Caco-2 (cell line): Measurements from ENCODE around the gene ZFAND6. TPM values are rescaled to one million over a fixed set of nuclear protein-coding genes. Genes with fewer than 3 reads are reported as not detected.

Source experiments
- BruUV-seq: library from RNA; stranded (reverse); fragments of 400-500 nt; replicated peaks from 2 replicates; lab custom pipeline; 2021; lab: Mats Ljungman, UMichigan
- CTCF ChIA-PET: fragments of 300-600 bp; sonication (Branson Sonifier 250); formaldehyde crosslinking; loops from one replicate; lab custom pipeline; 2022; ENCODE audit warnings: antibody characterized with exemption; lab: Charles Lee
- POLR2A ChIA-PET: fragments of 300-600 bp; sonication (Branson Sonifier 250); formaldehyde crosslinking; loops from one replicate; lab custom pipeline; 2022; ENCODE audit warnings: antibody characterized with exemption; lab: Charles Lee
- DNase-seq, 2 experiments: peaks; one replicate each; pipeline versions ENCODE4 v3.0.0 to v3.0.0-alpha.2; 2020 to 2022
- H3K27me3 ChIP-seq: replicated peaks from 2 replicates; pipeline ENCODE4 v1.6.0; 2011; ENCODE audit warnings: low read length; ENCODE audit not compliant: control insufficient read depth, insufficient read depth
- H3K36me3 ChIP-seq: 2 replicates; pipeline ENCODE4 v1.5.1; 2011; ENCODE audit warnings: low read length; ENCODE audit not compliant: control insufficient read depth, insufficient read depth
- H3K4me1 ChIP-seq: fragments of 250-450 bp; sonication (Bioruptor Pico); 2 replicates; pipeline ENCODE4 v1.5.1; 2020; ENCODE audit warnings: mild to moderate bottlenecking
- H3K4me3 ChIP-seq: 2 replicates; pipeline ENCODE4 v1.5.1; 2011; ENCODE audit warnings: low read depth, mild to moderate bottlenecking, control low read depth, low read length
- H3K9me3 ChIP-seq: fragments of 250-450 bp; sonication (Bioruptor Pico); 2 replicates; pipeline ENCODE4 v1.5.1; 2020; ENCODE audit warnings: mild to moderate bottlenecking, moderate library complexity
- H3K27ac Mint-ChIP-seq: one replicate; pipeline ENCODE4 v1.8.0; 2022; ENCODE audit warnings: mixed read lengths; ENCODE audit not compliant: unreplicated experiment
- H3K27me3 Mint-ChIP-seq: one replicate; pipeline ENCODE4 v1.8.0; 2022; ENCODE audit warnings: mixed read lengths; ENCODE audit not compliant: insufficient read depth, unreplicated experiment
- H3K36me3 Mint-ChIP-seq: one replicate; pipeline ENCODE4 v1.8.0; 2022; ENCODE audit warnings: mild to moderate bottlenecking, mixed read lengths; ENCODE audit not compliant: insufficient read depth, unreplicated experiment
- H3K4me1 Mint-ChIP-seq: one replicate; pipeline ENCODE4 v1.8.0; 2022; ENCODE audit warnings: low read depth, mixed read lengths; ENCODE audit not compliant: unreplicated experiment
- H3K4me3 Mint-ChIP-seq: one replicate; pipeline ENCODE4 v1.8.0; 2022; ENCODE audit warnings: mild to moderate bottlenecking, moderate library complexity, mixed read lengths; ENCODE audit not compliant: unreplicated experiment
- H3K9me3 Mint-ChIP-seq: one replicate; pipeline ENCODE4 v1.8.0; 2022; ENCODE audit warnings: mixed read lengths; ENCODE audit not compliant: unreplicated experiment
- intact Hi-C: fragments of 100-400 bp; cut with micrococcal nuclease; formaldehyde crosslinking; loops from one replicate; pipeline ENCODE4 v1.10.0; 2022; ENCODE audit not compliant: unreplicated experiment
- total RNA-seq: library from RNA; stranded (reverse); gene quantifications from 2 replicates; pipeline ENCODE4 v1.2.3, GENCODE V29; 2022
- TF ChIP-seq, protein P1 (sequence below), 2 experiments: fragments of 200-600 bp in 1 of 2; IDR thresholded peaks; 1 replicate in 1 of 2; 2 replicates in 1 of 2; pipeline versions ENCODE4 v1.5.1 to v1.8.0; 2011 to 2022; ENCODE audit warnings: antibody characterized with exemption in 1 of 2, control low read depth in 1 of 2, inconsistent platforms in 1 of 2, low read depth in 1 of 2, low read length in 1 of 2, mild to moderate bottlenecking in 1 of 2, moderate library complexity in 1 of 2; ENCODE audit not compliant: insufficient read depth in 1 of 2, severe bottlenecking in 1 of 2, unreplicated experiment in 1 of 2

The ZFAND6 gene
- total RNA-seq, 1 experiment from 2014 or later = 40.5 TPM

DNA sequence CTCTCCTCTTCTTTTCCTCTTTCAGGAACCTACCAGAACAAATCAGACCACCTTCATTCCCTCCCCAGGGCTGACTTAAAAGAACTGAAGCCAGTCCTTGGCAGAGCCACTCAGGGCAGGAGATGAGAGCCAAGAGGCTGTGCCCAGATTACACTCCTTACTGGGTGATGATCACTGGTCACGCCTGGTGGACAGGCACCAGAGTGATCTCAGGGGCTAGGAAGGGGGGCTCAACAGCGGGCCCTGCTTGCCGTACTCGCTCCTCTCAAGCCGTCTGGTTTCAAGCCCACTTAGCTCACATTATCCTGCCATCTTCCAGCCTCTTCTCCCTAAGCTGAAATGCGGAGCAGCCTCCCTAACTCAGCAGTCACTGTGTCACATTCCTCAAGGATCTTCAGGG lies 91.7 kb downstream of the ZFAND6 start:
- no peak overlapping the region for H3K4me3 Mint-ChIP-seq
- no peak for DNase-seq
- H3K4me1 Mint-ChIP-seq = peaks cover 7% of the 10 kb centered on the region
- peaks cover 3% of the 10 kb centered on the region for H3K27me3 Mint-ChIP-seq
- BruUV-seq = no TSS peak
- no peak overlapping the region for H3K27ac Mint-ChIP-seq
- Histone ChIP-seq H3K4me1 (peaks cover 9% of the 10 kb centered on the region; the same call in 1 of the 2 replicates), H3K36me3 (no peaks in the 10 kb centered on the region), H3K9me3 (no peaks in the 10 kb centered on the region), H3K27me3 (no peaks in the 10 kb centered on the region), H3K4me3 (no peak overlapping the region)
- no peaks in the 10 kb centered on the region for H3K36me3 Mint-ChIP-seq
- TF ChIP-seq, protein P1, sequence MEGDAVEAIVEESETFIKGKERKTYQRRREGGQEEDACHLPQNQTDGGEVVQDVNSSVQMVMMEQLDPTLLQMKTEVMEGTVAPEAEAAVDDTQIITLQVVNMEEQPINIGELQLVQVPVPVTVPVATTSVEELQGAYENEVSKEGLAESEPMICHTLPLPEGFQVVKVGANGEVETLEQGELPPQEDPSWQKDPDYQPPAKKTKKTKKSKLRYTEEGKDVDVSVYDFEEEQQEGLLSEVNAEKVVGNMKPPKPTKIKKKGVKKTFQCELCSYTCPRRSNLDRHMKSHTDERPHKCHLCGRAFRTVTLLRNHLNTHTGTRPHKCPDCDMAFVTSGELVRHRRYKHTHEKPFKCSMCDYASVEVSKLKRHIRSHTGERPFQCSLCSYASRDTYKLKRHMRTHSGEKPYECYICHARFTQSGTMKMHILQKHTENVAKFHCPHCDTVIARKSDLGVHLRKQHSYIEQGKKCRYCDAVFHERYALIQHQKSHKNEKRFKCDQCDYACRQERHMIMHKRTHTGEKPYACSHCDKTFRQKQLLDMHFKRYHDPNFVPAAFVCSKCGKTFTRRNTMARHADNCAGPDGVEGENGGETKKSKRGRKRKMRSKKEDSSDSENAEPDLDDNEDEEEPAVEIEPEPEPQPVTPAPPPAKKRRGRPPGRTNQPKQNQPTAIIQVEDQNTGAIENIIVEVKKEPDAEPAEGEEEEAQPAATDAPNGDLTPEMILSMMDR (IDR thresholded peaks at IDR 0.05; ENCODE audit: insufficient read depth in 1 of 2, low read depth in 1 of 2, low read length in 1 of 2, severe bottlenecking in 1 of 2, unreplicated experiment in 1 of 2) = no peak
- intact Hi-C loops = loop anchor here (10.0 kb wide), 1 partner anchor 226 kb away; no protein-coding TSS in a partner anchor
- ChIA-PET CTCF (no interaction called here), POLR2A (no interaction called here)
- no peaks in the 10 kb centered on the region for H3K9me3 Mint-ChIP-seq

DNA sequence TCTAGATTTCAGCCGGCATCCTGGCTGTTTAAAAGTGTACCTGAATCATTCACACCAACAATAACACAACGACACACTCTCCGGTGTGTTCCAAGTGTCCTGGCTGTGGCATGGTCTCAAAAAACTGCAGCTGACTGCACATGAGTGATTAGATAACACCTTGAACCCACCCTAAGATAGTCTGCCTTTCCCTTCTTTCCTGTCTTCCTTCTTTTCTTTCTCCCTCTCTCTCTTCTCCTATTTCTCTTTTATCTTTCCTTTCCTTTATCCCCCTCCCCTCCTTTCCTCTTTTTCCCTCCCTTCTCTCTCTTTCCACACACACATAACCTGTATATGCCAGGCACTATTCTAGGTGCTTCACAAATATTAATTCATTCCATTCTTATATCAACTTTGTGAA lies 92.1 kb downstream of the ZFAND6 start:
- Histone ChIP-seq H3K4me1 (peaks cover 9% of the 10 kb centered on the region; the same call in 1 of the 2 replicates), H3K36me3 (no peaks in the 10 kb centered on the region), H3K27me3 (no peaks in the 10 kb centered on the region), H3K4me3 (no peak overlapping the region; the same call in 1 of the 2 replicates), H3K9me3 (no peaks in the 10 kb centered on the region)
- ChIA-PET POLR2A (no interaction called here), CTCF (no interaction called here)
- Mint-ChIP-seq H3K36me3 (no peaks in the 10 kb centered on the region), H3K4me3 (peak overlapping the region; percentile 84), H3K27me3 (peaks cover 3% of the 10 kb centered on the region), H3K27ac (no peak overlapping the region), H3K9me3 (no peaks in the 10 kb centered on the region), H3K4me1 (peaks cover 7% of the 10 kb centered on the region)
- TF ChIP-seq, protein P1 (IDR thresholded peaks at IDR 0.05; ENCODE audit: insufficient read depth in 1 of 2, low read depth in 1 of 2, low read length in 1 of 2, severe bottlenecking in 1 of 2, unreplicated experiment in 1 of 2) = no peak
- intact Hi-C loops = loop anchor here (10.0 kb wide), 1 partner anchor 227 kb away; no protein-coding TSS in a partner anchor
- no peak for DNase-seq
- no TSS peak for BruUV-seq

DNA sequence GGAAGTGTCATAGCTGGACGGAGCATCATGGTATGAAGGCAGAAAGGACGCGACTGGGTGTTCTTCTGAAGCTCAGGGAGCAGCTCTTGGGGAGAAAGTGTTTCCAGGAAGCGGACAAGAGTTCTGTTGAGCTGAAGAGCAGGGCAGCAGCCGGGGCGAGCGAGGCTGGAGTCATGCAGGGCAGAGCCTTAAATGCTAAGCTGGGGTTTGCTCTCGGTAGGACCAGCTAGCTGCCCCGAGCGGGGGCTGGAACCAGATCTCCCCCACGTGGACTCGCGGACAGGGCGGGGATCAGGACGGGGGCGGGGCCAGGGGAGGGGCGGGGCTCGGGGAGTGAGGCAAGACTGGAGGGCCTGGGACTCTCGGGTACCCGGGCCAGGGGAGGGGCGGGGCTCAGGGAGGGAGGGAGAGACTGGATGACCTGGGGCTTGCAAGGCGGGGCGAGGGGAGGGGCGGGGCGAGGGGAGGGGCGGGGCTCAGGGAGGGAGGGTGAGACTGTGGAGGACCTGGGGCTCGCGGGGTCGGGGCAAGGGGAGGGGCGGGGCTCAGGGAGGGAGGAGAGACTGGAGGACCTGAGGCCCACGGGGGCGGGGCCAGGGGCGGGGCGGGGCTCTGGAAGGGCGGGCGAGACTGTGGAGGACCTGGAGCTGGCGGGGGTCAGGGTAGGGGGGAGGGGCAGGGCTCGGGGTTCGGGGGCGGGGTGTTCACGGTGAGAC lies 92.9 kb downstream of the ZFAND6 start:
- ChIA-PET POLR2A (interaction anchor here (0.7 to 0.8 kb wide), 2 partner anchors 52 to 624 kb away, joined by 7 to 16 read pairs; no protein-coding TSS in a partner anchor), CTCF (interaction anchor here (1.7 kb wide), 1 partner anchor 21 kb away, joined by 6 read pairs; no protein-coding TSS in a partner anchor)
- H3K4me3 ChIP-seq = peak overlapping the region; percentile 87
- TF ChIP-seq, protein P1 (IDR thresholded peaks at IDR 0.05; ENCODE audit: insufficient read depth in 1 of 2, low read depth in 1 of 2, low read length in 1 of 2, severe bottlenecking in 1 of 2, unreplicated experiment in 1 of 2) = no peak
- intact Hi-C loops = loop anchor here (1.0 to 10.0 kb wide), 2 partner anchors 93 to 228 kb away; partner anchors contain the start of gene ZFAND6
- Mint-ChIP-seq H3K27me3 (peaks cover 3% of the 10 kb centered on the region), H3K4me3 (peak overlapping the region; percentile 84), H3K36me3 (no peaks in the 10 kb centered on the region), H3K27ac (no peak overlapping the region), H3K4me1 (peaks cover 7% of the 10 kb centered on the region), H3K9me3 (no peaks in the 10 kb centered on the region)
- BruUV-seq = no TSS peak
- peak; percentile 90 to 98 for DNase-seq
- peaks cover 9% of the 10 kb centered on the region; the same call in 1 of the 2 replicates for H3K4me1 ChIP-seq
- no peaks in the 10 kb centered on the region for H3K9me3 ChIP-seq
- H3K36me3 ChIP-seq = no peaks in the 10 kb centered on the region
- no peaks in the 10 kb centered on the region for H3K27me3 ChIP-seq
